ENCODE data around the gene BMPR2. TPM values are rescaled to one million over a fixed set of nuclear protein-coding genes. Genes with fewer than 3 reads are reported as not detected.

Gene BMPR2
- total and polyA plus RNA-seq, 4 donors = 4.3 to 16.2 (median 7.7) TPM

- H3K27me3 ChIP-seq (ENCODE audit: control insufficient read depth in 4 of 4, insufficient read depth in 4 of 4, low read length in 3 of 4) = no peaks in the 10 kb centered on the region
- H3K4me1 ChIP-seq (ENCODE audit: control insufficient read depth in 4 of 4, insufficient read depth in 4 of 4, low read length in 3 of 4) = peaks cover 0 to 5% (median under 1%) of the 10 kb centered on the region in 4 donors
- H3K36me3 ChIP-seq (ENCODE audit: control insufficient read depth in 4 of 4, insufficient read depth in 3 of 4, low read depth in 1 of 4, low read length in 3 of 4) = no peaks in the 10 kb centered on the region
- DNase-seq (ENCODE audit: low spot score) = no peak
- no peak overlapping the region for H3K9ac ChIP-seq (ENCODE audit: low read depth in 1 of 2, low read length in 2 of 2)
- no peak overlapping the region for H3K27ac ChIP-seq (ENCODE audit: low read depth in 1 of 2, low read length in 2 of 2)
- TF ChIP-seq RAD21 (IDR thresholded peaks at IDR 0.05) (no peak), ATF3 (IDR thresholded peaks at IDR 0.05) (no peak), ZBTB33 (IDR thresholded peaks at IDR 0.05) (no peak), REST (IDR thresholded peaks at IDR 0.05) (no peak), HNF4A (conservative IDR thresholded peaks at IDR 0.05) (no peak), HNF4G (IDR thresholded peaks at IDR 0.05) (no peak), FOXA1 (IDR thresholded peaks at IDR 0.05) (no peak), JUND (IDR thresholded peaks at IDR 0.05) (no peak), SP1 (IDR thresholded peaks at IDR 0.05) (no peak), FOXA2 (IDR thresholded peaks at IDR 0.05) (no peak)
- 92% methylated on average over 8 of the region's 8 CpGs for WGBS
- no peak overlapping the region for H3K4me3 ChIP-seq (ENCODE audit: low read depth in 1 of 3, low read length in 3 of 3)
- H3K9me3 ChIP-seq (ENCODE audit: control insufficient read depth in 4 of 4, low read length in 3 of 4) = no peaks in the 10 kb centered on the region
Measured at GRCh38 chr2:202426751-202427150, 50.6 kb downstream of the BMPR2 start.

GRCh38 chr2:202429164-202429980 is 53.2 kb downstream of the BMPR2 start:
- H3K9ac ChIP-seq (ENCODE audit: low read depth in 1 of 2, low read length in 2 of 2) = no peak overlapping the region
- no peaks in the 10 kb centered on the region for H3K36me3 ChIP-seq (ENCODE audit: control insufficient read depth in 4 of 4, insufficient read depth in 3 of 4, low read depth in 1 of 4, low read length in 3 of 4)
- peak overlapping the region; percentile 25 to 38 for H3K27ac ChIP-seq (ENCODE audit: low read depth in 1 of 2, low read length in 2 of 2)
- 88% methylated on average over 6 of the region's 6 CpGs for WGBS
- no peak overlapping the region for H3K4me3 ChIP-seq (ENCODE audit: low read depth in 1 of 3, low read length in 3 of 3)
- H3K27me3 ChIP-seq (ENCODE audit: control insufficient read depth in 4 of 4, insufficient read depth in 4 of 4, low read length in 3 of 4) = no peaks in the 10 kb centered on the region
- DNase-seq (ENCODE audit: low spot score) = no peak
- H3K4me1 ChIP-seq (ENCODE audit: control insufficient read depth in 4 of 4, insufficient read depth in 4 of 4, low read length in 3 of 4) = peaks cover 0 to 4% (median under 1%) of the 10 kb centered on the region in 4 donors
- TF ChIP-seq TAF1 (conservative IDR thresholded peaks at IDR 0.05) (no peak), RXRA (IDR thresholded peaks at IDR 0.05) (peak in 1 of 2 donors; percentile 19), RAD21 (IDR thresholded peaks at IDR 0.05) (peak in 1 of 2 donors; percentile 32), ATF3 (IDR thresholded peaks at IDR 0.05) (no peak), NR2F2 (IDR thresholded peaks at IDR 0.05) (peak; percentile 66), HNF4G (IDR thresholded peaks at IDR 0.05) (no peak), SP1 (IDR thresholded peaks at IDR 0.05) (peak; percentile 43), JUND (IDR thresholded peaks at IDR 0.05) (no peak), EGR1 (IDR thresholded peaks at IDR 0.05; ENCODE audit: low read depth in 2 of 2) (no peak)
- no peaks in the 10 kb centered on the region for H3K9me3 ChIP-seq (ENCODE audit: control insufficient read depth in 4 of 4, low read length in 3 of 4)

Data from liver (tissue), 9 donors.